Measurements from ENCODE around the gene RPL38.

Gene RPL38

DNA sequence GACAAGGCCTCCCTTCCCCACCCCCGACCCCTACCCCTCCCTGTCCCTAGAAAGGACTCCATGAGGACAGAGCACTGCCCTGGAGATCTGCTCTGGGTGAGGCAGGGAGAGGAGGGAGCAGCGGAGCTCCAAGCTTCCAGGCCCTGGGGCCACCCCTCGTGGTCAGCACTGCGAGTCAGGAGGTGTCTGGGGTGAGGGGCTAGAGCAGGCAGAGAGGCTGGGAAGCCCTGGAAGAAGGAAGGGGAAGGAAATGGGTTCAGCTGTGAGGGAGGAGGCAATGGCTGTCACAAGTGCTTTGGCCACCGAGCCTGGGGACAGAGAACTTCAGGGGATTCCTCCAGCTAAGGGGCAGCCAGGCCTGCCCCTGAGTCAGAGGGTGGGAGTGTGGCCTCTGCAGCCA, 42.4 kb downstream of the RPL38 start:
- no peak for DNase-seq (ENCODE audit: low read depth in 1 of 2, low spot score in 1 of 2)

DNA sequence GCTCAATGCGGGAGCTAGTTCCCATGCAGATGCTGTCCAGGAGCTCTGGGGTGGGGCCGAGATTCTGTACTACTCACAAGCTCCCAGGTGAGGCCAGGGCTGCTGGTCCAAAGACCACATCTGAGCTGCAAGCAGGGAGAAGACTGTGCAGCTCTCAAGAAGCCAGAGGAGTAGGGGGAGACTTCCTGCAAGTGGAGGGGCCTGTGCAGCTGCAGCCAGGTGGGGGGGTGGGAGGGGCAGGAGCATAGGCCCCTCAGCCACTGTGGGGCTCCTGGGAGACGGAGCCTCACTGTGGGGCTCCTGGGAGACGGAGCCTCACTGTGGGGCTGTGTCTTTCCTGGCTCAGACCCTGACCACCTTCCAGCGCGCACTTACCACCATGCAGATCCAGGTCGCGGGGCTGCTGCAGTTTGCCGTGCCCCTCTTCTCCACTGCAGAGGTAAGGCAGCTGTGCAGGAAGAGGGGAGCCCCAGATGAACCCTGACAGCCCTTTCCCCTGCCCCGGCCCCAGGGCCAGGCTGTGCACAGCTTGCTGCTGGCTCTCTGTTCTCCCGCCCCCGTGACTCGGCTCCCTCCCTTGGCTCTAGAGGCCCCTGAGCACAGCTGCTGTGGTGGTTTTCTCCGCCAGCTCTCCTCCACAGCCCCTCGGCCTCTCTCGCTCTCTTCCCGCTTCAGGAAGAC, 46.3 kb downstream of the RPL38 start:
- no peak for DNase-seq (ENCODE audit: low read depth in 1 of 2, low spot score in 1 of 2)

DNA sequence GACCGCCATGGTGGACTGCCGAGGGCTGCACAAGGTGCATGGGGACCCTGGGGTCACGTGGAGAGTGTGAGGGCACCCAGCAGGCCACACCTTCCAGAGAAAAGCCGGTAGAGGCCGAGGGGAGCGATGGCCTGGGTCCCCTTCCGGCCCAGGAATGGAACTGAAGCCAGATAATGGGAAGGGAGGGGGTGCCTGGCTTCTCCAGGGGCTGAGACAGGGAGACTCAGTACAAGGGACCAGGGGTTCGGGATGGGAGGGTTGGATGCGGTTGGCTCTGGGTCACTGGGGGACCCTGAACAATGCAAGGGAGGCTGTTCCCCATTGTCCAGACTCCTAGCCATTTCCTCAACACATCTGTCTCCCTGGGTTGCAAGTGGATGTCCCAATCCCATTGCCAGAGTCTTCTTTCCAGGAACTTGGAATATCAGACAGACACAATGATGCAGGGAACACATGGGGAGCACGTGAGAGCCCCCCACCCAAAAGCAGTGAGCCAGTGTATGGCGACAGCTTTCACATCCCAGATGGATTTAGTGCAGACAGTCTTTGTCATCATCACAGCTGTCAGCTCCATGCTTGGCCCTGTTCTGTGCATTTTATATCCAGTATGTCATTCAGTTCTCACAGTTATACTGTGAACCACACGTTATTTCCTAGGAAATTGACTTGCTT, 47.0 kb downstream of the RPL38 start:
- DNase-seq (ENCODE audit: low read depth in 1 of 2, low spot score in 1 of 2), result no peak

DNA sequence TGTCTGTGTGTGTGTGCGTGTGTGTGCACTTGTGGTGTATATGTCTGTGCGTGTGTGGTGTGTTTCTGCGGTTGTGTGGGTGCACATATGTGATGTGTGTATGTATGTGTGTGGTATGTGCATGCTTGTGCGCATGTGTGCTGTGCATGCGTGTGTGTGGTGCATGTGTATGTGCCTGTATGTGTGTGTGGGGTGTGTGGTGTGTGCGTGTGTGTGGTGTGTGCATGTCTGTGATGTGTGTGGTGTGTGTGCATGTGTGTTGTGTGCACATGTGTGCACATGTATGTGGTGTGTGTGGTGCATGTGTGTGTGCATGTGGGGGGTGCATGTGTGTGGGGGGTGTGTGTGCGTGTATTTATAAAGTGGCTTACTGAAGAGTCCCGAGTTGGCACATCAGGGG, 47.6 kb downstream of the RPL38 start:
- no peak for DNase-seq (ENCODE audit: low read depth in 1 of 2, low spot score in 1 of 2)

DNA sequence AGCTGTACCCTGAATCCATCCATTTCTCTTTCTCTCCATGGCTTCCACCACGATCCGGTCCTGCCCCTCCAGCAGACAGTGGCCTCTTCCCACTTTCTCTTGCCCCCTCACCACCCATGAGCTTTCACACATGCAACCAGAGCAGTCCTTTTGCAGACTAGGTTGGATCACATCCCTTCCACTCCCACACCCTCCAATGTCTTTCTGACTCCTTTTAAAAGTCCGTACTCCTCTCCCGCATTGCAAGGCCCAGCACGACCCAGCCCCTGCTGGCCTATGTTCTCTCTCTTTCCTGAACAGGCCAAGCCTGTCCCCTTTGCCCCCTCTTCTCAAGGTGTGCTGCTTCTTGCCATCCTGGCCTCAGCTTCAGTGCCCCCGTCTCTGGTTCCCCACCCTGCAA, 48.1 kb downstream of the RPL38 start:
- DNase-seq (ENCODE audit: low read depth in 1 of 2, low spot score in 1 of 2), result no peak

DNA sequence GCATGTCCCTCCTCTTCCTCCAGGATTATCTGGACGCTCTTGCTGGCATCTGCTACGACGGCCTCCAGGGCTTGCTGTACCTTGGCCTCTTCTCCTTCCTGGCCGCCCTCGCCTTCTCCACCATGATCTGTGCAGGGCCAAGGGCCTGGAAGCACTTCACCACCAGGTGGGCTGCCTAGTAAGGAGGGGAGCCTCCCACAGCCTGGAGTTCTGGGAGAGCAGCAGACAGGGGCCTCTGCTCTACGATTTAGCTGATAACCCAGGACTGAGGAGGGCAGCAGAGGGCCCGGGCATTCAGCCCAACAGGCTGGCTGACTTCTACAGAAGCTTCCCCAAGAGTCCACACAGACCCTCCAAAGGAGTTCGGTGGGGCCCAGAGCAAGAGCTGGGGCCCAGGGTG, 48.7 kb downstream of the RPL38 start:
- no peak for DNase-seq (ENCODE audit: low read depth in 1 of 2, low spot score in 1 of 2)

DNA sequence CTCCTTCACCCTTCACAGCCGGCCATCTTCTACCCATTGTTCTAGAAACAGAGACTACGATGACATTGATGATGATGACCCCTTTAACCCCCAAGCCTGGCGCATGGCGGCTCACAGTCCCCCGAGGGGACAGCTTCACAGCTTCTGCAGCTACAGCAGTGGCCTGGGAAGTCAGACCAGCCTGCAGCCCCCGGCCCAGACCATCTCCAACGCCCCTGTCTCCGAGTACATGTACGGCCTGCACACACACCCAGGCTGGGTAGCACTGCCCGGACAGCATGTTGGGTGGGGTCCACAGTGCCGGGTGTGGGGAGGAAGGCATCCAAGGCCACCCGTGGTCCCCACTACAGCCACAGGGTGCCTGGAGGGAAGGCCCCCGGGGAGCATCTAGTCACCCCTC, 49.6 kb downstream of the RPL38 start:
- DNase-seq (ENCODE audit: low read depth in 1 of 2, low spot score in 1 of 2), result no peak

DNA sequence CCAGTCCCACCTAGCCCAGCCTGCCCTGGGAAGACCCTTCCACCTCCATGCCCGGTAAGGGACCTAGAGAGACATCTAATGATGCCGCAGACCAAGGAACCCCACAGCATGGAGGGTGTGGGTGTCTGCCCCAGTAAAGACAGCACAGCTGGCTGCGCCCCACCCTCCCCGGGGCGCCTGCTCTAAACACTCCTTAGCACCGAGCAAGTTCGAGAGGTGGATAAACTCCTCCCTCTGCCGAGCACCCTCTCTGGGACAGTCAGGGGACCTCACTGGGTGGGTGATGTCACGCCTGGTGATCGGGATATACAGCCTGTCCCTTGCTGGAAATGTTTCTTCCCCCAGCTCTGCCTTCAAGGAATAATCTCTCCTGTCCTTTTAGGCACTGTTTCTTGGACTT, 53.8 kb downstream of the RPL38 start:
- DNase-seq (ENCODE audit: low read depth in 1 of 2, low spot score in 1 of 2), result no peak

DNA sequence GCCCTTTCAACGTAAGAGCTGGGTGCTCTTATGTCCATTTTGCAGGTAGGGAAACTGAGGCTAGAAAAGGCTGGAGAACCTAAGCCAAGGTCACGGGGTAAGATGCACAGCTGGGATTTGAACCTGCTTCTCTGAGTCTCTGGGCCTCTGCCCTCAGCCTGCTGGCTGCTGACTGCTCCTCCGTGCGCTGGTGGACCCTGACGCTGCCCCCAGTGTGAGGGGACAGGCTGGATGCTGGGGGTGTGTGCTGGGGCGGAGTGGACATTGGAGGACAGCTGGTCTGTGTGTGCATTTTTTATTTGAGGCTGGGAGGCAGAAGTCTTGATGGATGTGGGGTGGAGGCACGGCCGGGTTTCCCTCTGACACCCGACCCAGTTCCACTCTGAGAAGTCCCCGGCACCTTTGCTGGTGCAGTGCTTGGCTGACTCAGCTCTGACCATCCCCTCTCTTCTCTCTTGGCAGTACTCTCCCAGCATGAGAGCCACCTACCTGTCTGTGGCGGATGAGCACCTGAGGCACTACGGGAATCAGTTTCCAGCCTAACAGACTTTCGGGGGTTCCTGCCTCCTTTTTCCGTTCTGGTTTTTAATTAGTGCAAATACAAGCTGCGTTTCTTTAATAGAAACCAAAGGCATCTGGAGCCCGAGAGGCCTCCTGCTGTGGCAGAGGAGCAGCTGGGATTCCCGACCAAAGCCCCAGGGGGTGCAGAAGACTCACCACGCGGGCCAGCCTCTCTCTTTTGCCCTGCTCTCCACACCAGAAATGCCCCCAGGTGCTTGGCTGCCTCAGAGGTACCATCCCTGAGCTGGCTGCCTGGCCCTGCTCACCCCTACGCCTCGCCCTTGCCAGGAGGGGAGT, 56.4 kb downstream of the RPL38 start:
- DNase-seq (ENCODE audit: low read depth in 1 of 2, low spot score in 1 of 2), result no peak

All from activated T-helper 1 cell treated with anti-CD3 and anti-CD28 coated beads, Interleukin-2, amount 50 U/mL, for 16 hours (primary cell).